K562 (cell line): ENCODE measurements around the gene LRFN2. TPM values are rescaled to one million over a fixed set of nuclear protein-coding genes. Genes with fewer than 3 reads are reported as not detected.

Source experiments
- ATAC-seq: fragments of 200-7000 bp; cut with Tn5 transposase; 3 replicates; pipeline ENCODE4 v1.9.1; 2020; ENCODE audit warnings: moderate library complexity
- BruUV-seq: library from RNA; stranded (reverse); fragments of 400-500 nt; replicated peaks from 2 replicates; lab custom pipeline; 2021; lab: Mats Ljungman, UMichigan
- CTCF ChIA-PET: fragments of 300-600 bp; formaldehyde crosslinking; extraction: SDS; loops from one replicate; lab custom pipeline; 2021; ENCODE audit warnings: low intra/inter-chr PET ratio; lab: Yijun Ruan, JAX
- POLR2A ChIA-PET: fragments of 300-600, 350-650 bp; sonication (Branson Sonifier 250); formaldehyde crosslinking; extraction: SDS; loops from one replicate; lab custom pipeline; 2021; ENCODE audit warnings: antibody characterized with exemption, inconsistent platforms; lab: Yijun Ruan, JAX
- DNase-seq, 4 experiments: peaks; one replicate each; pipeline versions ENCODE4 v3.0.0 to v3.0.0-alpha.2; 2011 to 2018; ENCODE audit warnings: low spot score in 3 of 4, mixed read lengths in 3 of 4; ENCODE audit errors: extremely low read depth in 1 of 4
- FAIRE-seq: peaks from 2 replicates; lab custom pipeline; 2011; peaks lifted over from hg19 to GRCh38; lab: Jason Lieb, UNC
- H2AFZ ChIP-seq: 2 replicates; pipeline ENCODE4 v1.6.0; 2011; ENCODE audit warnings: low read depth, low read length, control low read depth, inconsistent platforms
- H3K27ac ChIP-seq: fragments of 200-600 bp; 3 replicates; pipeline ENCODE4 v1.8.0; 2011; ENCODE audit warnings: low read depth, mild to moderate bottlenecking, control low read depth, inconsistent platforms, low read length, moderate library complexity, mixed read lengths; ENCODE audit errors: extremely low read depth
- H3K27me3 ChIP-seq, 2 experiments: fragments of 300-600 bp in 1 of 2; 2 replicates in 1 of 2; 3 replicates in 1 of 2; pipeline versions ENCODE4 v1.6.0 to v1.8.0; 2011; ENCODE audit warnings: inconsistent platforms in 2 of 2, low read length in 2 of 2, mild to moderate bottlenecking in 1 of 2, mixed read lengths in 1 of 2, moderate library complexity in 1 of 2; ENCODE audit not compliant: control insufficient read depth in 2 of 2, insufficient read depth in 2 of 2
- H3K36me3 ChIP-seq: fragments of 300-600 bp; 3 replicates; pipeline ENCODE4 v1.8.0; 2011; ENCODE audit warnings: mild to moderate bottlenecking, low read length, inconsistent platforms; ENCODE audit not compliant: control insufficient read depth, insufficient read depth
- H3K4me1 ChIP-seq, 2 experiments: fragments of 200-600 bp in 1 of 2; replicated peaks in 1 of 2; 2 replicates in 1 of 2; 3 replicates in 1 of 2; pipeline versions ENCODE4 v1.5.1 to v1.8.0; 2011; ENCODE audit warnings: inconsistent platforms in 2 of 2, low read length in 2 of 2, mild to moderate bottlenecking in 1 of 2, mixed read lengths in 1 of 2, moderate library complexity in 1 of 2; ENCODE audit not compliant: control insufficient read depth in 2 of 2, insufficient read depth in 2 of 2
- H3K4me2 ChIP-seq: 2 replicates; pipeline ENCODE4 v1.6.1; 2011; ENCODE audit warnings: low read length, control low read depth, inconsistent platforms, mixed read lengths; ENCODE audit not compliant: insufficient read depth
- H3K4me3 ChIP-seq: fragments of 200-600 bp; sonication (generic), shearing (Covaris generic); 2 replicates; pipeline ENCODE4 v1.5.1; 2016; ENCODE audit warnings: control low read depth, inconsistent platforms
- H3K79me2 ChIP-seq: fragments of 200-600 bp; 3 replicates; pipeline ENCODE4 v1.8.0; 2011; ENCODE audit warnings: low read length, inconsistent platforms; ENCODE audit not compliant: control insufficient read depth, insufficient read depth
- H3K9ac ChIP-seq, 2 experiments: 2 replicates each; pipeline versions ENCODE4 v1.6.0 to v1.6.1; 2011; ENCODE audit warnings: low read depth in 2 of 2, low read length in 2 of 2, control low read depth in 1 of 2, inconsistent platforms in 1 of 2, mild to moderate bottlenecking in 1 of 2, mixed read lengths in 1 of 2; ENCODE audit not compliant: insufficient read depth in 1 of 2
- H3K9me1 ChIP-seq: one replicate; pipeline ENCODE4 v1.6.0; 2011; ENCODE audit warnings: inconsistent platforms, mild to moderate bottlenecking, low read length, moderate library complexity; ENCODE audit not compliant: control insufficient read depth, insufficient read depth
- H3K9me3 ChIP-seq: replicated peaks from 2 replicates; pipeline ENCODE4 v1.5.1; 2011; ENCODE audit warnings: low read depth, low read length, inconsistent platforms; ENCODE audit not compliant: control insufficient read depth, insufficient read depth
- H4K20me1 ChIP-seq: replicated peaks from 2 replicates; pipeline ENCODE4 v1.6.1; 2011; ENCODE audit warnings: low read length, inconsistent platforms, mixed read lengths; ENCODE audit not compliant: control insufficient read depth, insufficient read depth
- ARNT ChIP-seq, 2 experiments: fragments of 450-650 bp; IDR thresholded peaks; 2 replicates each; pipeline ENCODE4 v1.6.1; 2016; ENCODE audit warnings: mild to moderate bottlenecking in 1 of 2
- ASH1L ChIP-seq: fragments of 450-650 bp; IDR thresholded peaks from 2 replicates; pipeline ENCODE4 v1.6.1; 2018; ENCODE audit warnings: borderline replicate concordance, mild to moderate bottlenecking, low read depth; ENCODE audit not compliant: partially characterized antibody
- ELF2 ChIP-seq: fragments of 250-450 bp; sonication (Bioruptor Pico); IDR thresholded peaks from 2 replicates; pipeline ENCODE4 v1.5.0; 2021; ENCODE audit warnings: mild to moderate bottlenecking
- MBD2 ChIP-seq: sonication (generic); IDR thresholded peaks from 2 replicates; pipeline ENCODE4 v1.6.1; 2016; ENCODE audit warnings: low read depth, borderline replicate concordance
- NRF1 ChIP-seq, 2 experiments: fragments of 450-650 bp; IDR thresholded peaks in 1 of 2; conservative IDR thresholded peaks in 1 of 2; 2 replicates each; pipeline ENCODE4 v1.6.1; 2014; ENCODE audit warnings: mild to moderate bottlenecking in 2 of 2
- PCBP2 ChIP-seq: fragments of 200-400 bp; formaldehyde crosslinking; IDR thresholded peaks from 2 replicates; pipeline ENCODE4 v1.6.1; 2018; ENCODE audit warnings: low read length, low read depth, mild to moderate bottlenecking, moderate library complexity; ENCODE audit not compliant: poor library complexity, severe bottlenecking
- POLR2G ChIP-seq: fragments of 200-400 bp; formaldehyde crosslinking; IDR thresholded peaks from 2 replicates; pipeline ENCODE4 v1.6.1; 2017; ENCODE audit warnings: low read depth, mild to moderate bottlenecking, antibody characterized with exemption, low read length, moderate library complexity
- PPARD ChIP-seq: fragments of 250-450 bp; sonication (Bioruptor Pico); IDR thresholded peaks from 2 replicates; pipeline ENCODE4 v1.8.0; 2022; ENCODE audit warnings: inconsistent platforms, mild to moderate bottlenecking, moderate library complexity
- PRDM10 ChIP-seq: fragments of 450-650 bp; IDR thresholded peaks from 2 replicates; pipeline ENCODE4 v1.6.1; 2018; ENCODE audit not compliant: partially characterized antibody
- PYGO2 ChIP-seq: fragments of 450-650 bp; IDR thresholded peaks from 2 replicates; pipeline ENCODE4 v1.6.1; 2016; ENCODE audit warnings: mild to moderate bottlenecking, missing genetic modification characterization, moderate library complexity, missing compliant biosample characterization
- SAFB ChIP-seq: fragments of 200-400 bp; formaldehyde crosslinking; IDR thresholded peaks from 2 replicates; pipeline ENCODE4 v1.6.1; 2017; ENCODE audit warnings: low read depth, low read length, borderline replicate concordance
- TCFL5 ChIP-seq: fragments of 250-450 bp; sonication (Bioruptor Pico); conservative IDR thresholded peaks from 2 replicates; pipeline ENCODE4 v1.6.1; 2021; ENCODE audit warnings: mild to moderate bottlenecking, moderate library complexity, matching md5 sums
- ZBED1 ChIP-seq: IDR thresholded peaks from 2 replicates; pipeline ENCODE4 v1.6.1; 2014
- ZNF239 ChIP-seq: fragments of 250-450 bp; sonication (Bioruptor Pico); IDR thresholded peaks from 2 replicates; pipeline ENCODE4 v1.4.0; 2020; ENCODE audit warnings: mild to moderate bottlenecking
- ZNF395 ChIP-seq: fragments of 200-800 bp; sonication (Bioruptor generic); IDR thresholded peaks from 2 replicates; pipeline ENCODE4 v1.6.1; 2017; ENCODE audit warnings: missing genetic modification characterization, missing compliant biosample characterization
- ZNF696 ChIP-seq: fragments of 250-450 bp; sonication (Bioruptor Pico); conservative IDR thresholded peaks from 2 replicates; pipeline ENCODE4 v1.4.0; 2020; ENCODE audit warnings: mild to moderate bottlenecking, moderate library complexity
- WGBS: fragments of 100-300 bp; shearing (Covaris generic); methylation state at CpG from one replicate; pipeline ENCODE4 v1.1.6; 2016; ENCODE audit warnings: low coverage, mixed read lengths; ENCODE audit not compliant: insufficient coverage; ENCODE audit errors: missing lambda C conversion rate; 5-methylcytosine and 5-hydroxymethylcytosine counted together
- in situ Hi-C: fragments of 300-500 bp; cut with MboI; formaldehyde crosslinking; loops from 4 replicates; pipeline ENCODE4 v1.15.0; 2018; ENCODE audit warnings: inconsistent platforms, mixed read lengths
- intact Hi-C: fragments of 100-400 bp; cut with micrococcal nuclease; formaldehyde crosslinking; loops from 2 replicates; pipeline ENCODE4 v1.14.2; 2022
- polyA plus RNA-seq, 8 experiments: library from polyadenylated mRNA; depleted of rRNA in 4 of 8; stranded (reverse) in 5 of 8; unstranded in 3 of 8; fragments of >200 nt; fragmentation: Nextera tagmentation in 2 of 8; fragmentation: Illumina TruSeq in 1 of 8; extraction: Ambion mirVana in 2 of 8; extraction: Trizol in 1 of 8; gene quantifications; 2 replicates each; pipeline versions ENCODE4 v1.2.1 to v1.2.3, GENCODE V29; 2011 to 2014; ENCODE audit warnings: inconsistent platforms in 1 of 8, missing spikeins in 1 of 8
- total RNA-seq, 7 experiments: library from RNA; depleted of rRNA in 6 of 7; stranded (reverse); fragments of >200 nt in 6 of 7; fragmentation: Illumina TruSeq in 2 of 7; extraction: Trizol in 2 of 7; gene quantifications; 2 replicates each; pipeline versions ENCODE4 v1.2.1 to v1.2.3, GENCODE V29; 2011 to 2021; ENCODE audit warnings: low replicate concordance in 1 of 7

LRFN2 gene
- total and polyA plus RNA-seq, 9 of the 15 experiments (the other 6 are each of a cell fraction or from before 2014, with no cell fraction given), result not detected

GRCh38 chr6:40540790-40541189 lies 46.4 kb downstream of the LRFN2 start:
- no peaks in the 10 kb centered on the region for H3K4me1 ChIP-seq
- FAIRE-seq (no peak), DNase-seq (no peak), ATAC-seq (no peak)
- H3K27me3 ChIP-seq, result peaks cover 4 to 66% of the 10 kb centered on the region in 2 experiments; a peak in 3 of 5 replicates
- no peak overlapping the region for H3K27ac ChIP-seq
- H3K4me3 ChIP-seq, result no peak overlapping the region
- H3K79me2 ChIP-seq, result no peaks in the 10 kb centered on the region
- ChIA-PET CTCF (no interaction called here), POLR2A (no interaction called here)
- no TSS peak for BruUV-seq
- under 1% methylated on average over 6 of the region's 6 CpGs for WGBS
- intact Hi-C loops, result loop anchor here (10.0 kb wide), 2 partner anchors 304 to 484 kb away; no protein-coding TSS in a partner anchor
- no peaks in the 10 kb centered on the region for H3K9me1 ChIP-seq
- H3K9me3 ChIP-seq, result no peaks in the 10 kb centered on the region
- no peak overlapping the region for H3K4me2 ChIP-seq
- H4K20me1 ChIP-seq, result peaks cover 24% of the 10 kb centered on the region
- no peaks in the 10 kb centered on the region for H3K36me3 ChIP-seq
- TF ChIP-seq ZNF239 (CRISPR knock-in tag) (no peak), POLR2G (no peak), TCFL5 (CRISPR knock-in tag) (no peak), ZNF696 (CRISPR knock-in tag) (no peak), MBD2 (no peak), ZNF395 (CRISPR knock-in tag) (no peak), PPARD (CRISPR knock-in tag) (no peak), ZBED1 (no peak), ELF2 (CRISPR knock-in tag) (no peak), PRDM10 (no peak), NRF1 (conservative IDR thresholded peaks at IDR 0.05 in 1 of 2, IDR thresholded peaks at IDR 0.05 in 1 of 2) (no peak), ARNT (IDR thresholded peaks at IDR 0.05) (no peak), ASH1L (no peak), SAFB (no peak), PYGO2 (tag) (no peak), PCBP2 (no peak)
- H2AFZ ChIP-seq, result no peak overlapping the region
- no peak overlapping the region for H3K9ac ChIP-seq
- in situ Hi-C loops, result no loop called here
